GM23338 (cell line): ENCODE measurements around the gene SNHG17. TPM values are rescaled to one million over a fixed set of nuclear protein-coding genes. Genes with fewer than 3 reads are reported as not detected.

Experiments used
- ATAC-seq: fragments of 200-7000 bp; cut with Tn5 transposase; 3 replicates; pipeline ENCODE4 v1.9.1; 2020
- DNase-seq: peaks from one replicate; pipeline ENCODE4 v3.0.0-alpha.2; 2015; ENCODE audit warnings: low spot score
- H2AFZ ChIP-seq: fragments of 200-600 bp; sonication (generic); 2 replicates; pipeline ENCODE4 v1.8.0; 2016; ENCODE audit warnings: antibody characterized with exemption, mild to moderate bottlenecking, moderate library complexity
- H3F3A ChIP-seq: fragments of 200-600 bp; sonication (generic); replicated peaks from 2 replicates; pipeline ENCODE4 v1.8.0; 2017; ENCODE audit warnings: antibody characterized with exemption, mixed run types, low read depth
- H3K27ac ChIP-seq: fragments of 200-600 bp; sonication (generic); 2 replicates; pipeline ENCODE4 v1.6.1; 2016; ENCODE audit warnings: low read depth
- H3K27me3 ChIP-seq: fragments of 200-600 bp; sonication (generic); 2 replicates; pipeline ENCODE4 v1.8.0; 2016; ENCODE audit warnings: mild to moderate bottlenecking, mixed run types, moderate library complexity; ENCODE audit not compliant: insufficient read depth
- H3K36me3 ChIP-seq: fragments of 200-600 bp; sonication (generic); 2 replicates; pipeline ENCODE4 v1.8.0; 2016; ENCODE audit warnings: mild to moderate bottlenecking; ENCODE audit not compliant: insufficient read depth
- H3K4me1 ChIP-seq: fragments of 200-600 bp; sonication (generic); 2 replicates; pipeline ENCODE4 v1.8.0; 2016; ENCODE audit warnings: mild to moderate bottlenecking, moderate library complexity; ENCODE audit not compliant: insufficient read depth
- H3K4me2 ChIP-seq: fragments of 200-600 bp; sonication (generic); 2 replicates; pipeline ENCODE4 v1.7.1; 2017; ENCODE audit warnings: mixed run types
- H3K4me3 ChIP-seq: fragments of 200-600 bp; sonication (generic); 2 replicates; pipeline ENCODE4 v1.6.1; 2016; ENCODE audit warnings: mixed run types
- H3K79me2 ChIP-seq: fragments of 200-600 bp; sonication (generic); replicated peaks from 2 replicates; pipeline ENCODE4 v1.8.0; 2017; ENCODE audit warnings: mild to moderate bottlenecking; ENCODE audit not compliant: insufficient read depth
- H3K9me2 ChIP-seq: fragments of 200-600 bp; sonication (generic); 2 replicates; pipeline ENCODE4 v1.8.0; 2017; ENCODE audit not compliant: insufficient read depth
- H4K20me1 ChIP-seq: fragments of 200-600 bp; sonication (generic); replicated peaks from 2 replicates; pipeline ENCODE4 v1.8.0; 2017; ENCODE audit warnings: mild to moderate bottlenecking; ENCODE audit not compliant: insufficient read depth
- H3K27ac Mint-ChIP-seq: 2 replicates; pipeline ENCODE4 v1.8.0; 2020; ENCODE audit warnings: inconsistent platforms, mild to moderate bottlenecking, moderate library complexity, mixed read lengths
- H3K27me3 Mint-ChIP-seq: 3 replicates; pipeline ENCODE4 v1.8.0; 2022; ENCODE audit warnings: low read depth, mild to moderate bottlenecking, moderate library complexity, mixed read lengths, inconsistent platforms; ENCODE audit not compliant: insufficient read depth, poor library complexity
- H3K36me3 Mint-ChIP-seq: 3 replicates; pipeline ENCODE4 v1.8.0; 2021; ENCODE audit warnings: low read depth, mild to moderate bottlenecking, inconsistent platforms, moderate library complexity, mixed read lengths
- H3K4me1 Mint-ChIP-seq: 3 replicates; pipeline ENCODE4 v1.8.0; 2020; ENCODE audit warnings: mild to moderate bottlenecking, inconsistent platforms, mixed read lengths
- H3K4me3 Mint-ChIP-seq: 3 replicates; pipeline ENCODE4 v1.8.0; 2021; ENCODE audit warnings: moderate library complexity, mild to moderate bottlenecking, inconsistent platforms, mixed read lengths
- H3K9me3 Mint-ChIP-seq: 3 replicates; pipeline ENCODE4 v1.8.0; 2020; ENCODE audit warnings: moderate library complexity, mild to moderate bottlenecking, inconsistent platforms, mixed read lengths
- CTCF ChIP-seq, 2 experiments: fragments of 200-600 bp in 1 of 2; sonication (generic) in 1 of 2; conservative IDR thresholded peaks; 2 replicates each; pipeline versions ENCODE4 v1.5.1 to v1.6.1; 2016 to 2017; ENCODE audit warnings: antibody characterized with exemption in 2 of 2, low read depth in 2 of 2, mild to moderate bottlenecking in 2 of 2, moderate library complexity in 1 of 2
- polyA plus RNA-seq: library from polyadenylated mRNA; unstranded; fragments of >200 nt; fragmentation: Nextera tagmentation; extraction: Ambion mirVana; gene quantifications from 2 replicates; pipeline ENCODE4 v1.2.1, GENCODE V29; 2016
- total RNA-seq: library from RNA; depleted of rRNA; stranded (reverse); fragments of >200 nt; shearing (Covaris generic); gene quantifications from 2 replicates; pipeline ENCODE4 v1.2.3, GENCODE V29; 2014
- TF ChIP-seq, protein P1 (sequence below): fragments of 250-450 bp; sonication (Bioruptor Pico); IDR thresholded peaks from 2 replicates; pipeline ENCODE4 v1.5.0; 2020; ENCODE audit warnings: mild to moderate bottlenecking, moderate library complexity

Gene SNHG17
- total and polyA plus RNA-seq, 2 experiments from 2014 or later: 25.4 to 76.1 TPM

GRCh38 chr20:38423541-38423940 is 11.6 kb downstream of the SNHG17 start:
- peaks cover 59% of the 10 kb centered on the region for H3K79me2 ChIP-seq

More at GRCh38 chr20:38423541-38423940, 11.6 kb downstream of the SNHG17 start:
- H3K36me3 ChIP-seq: peaks cover 88% of the 10 kb centered on the region
- no peak overlapping the region for H3K4me3 ChIP-seq
- H3K4me1 Mint-ChIP-seq: peaks cover 3% of the 10 kb centered on the region
- no peak overlapping the region for H2AFZ ChIP-seq
- H3K9me2 ChIP-seq: no peaks in the 10 kb centered on the region
- peaks cover 47% of the 10 kb centered on the region for H3F3A ChIP-seq
- TF ChIP-seq, protein P1, sequence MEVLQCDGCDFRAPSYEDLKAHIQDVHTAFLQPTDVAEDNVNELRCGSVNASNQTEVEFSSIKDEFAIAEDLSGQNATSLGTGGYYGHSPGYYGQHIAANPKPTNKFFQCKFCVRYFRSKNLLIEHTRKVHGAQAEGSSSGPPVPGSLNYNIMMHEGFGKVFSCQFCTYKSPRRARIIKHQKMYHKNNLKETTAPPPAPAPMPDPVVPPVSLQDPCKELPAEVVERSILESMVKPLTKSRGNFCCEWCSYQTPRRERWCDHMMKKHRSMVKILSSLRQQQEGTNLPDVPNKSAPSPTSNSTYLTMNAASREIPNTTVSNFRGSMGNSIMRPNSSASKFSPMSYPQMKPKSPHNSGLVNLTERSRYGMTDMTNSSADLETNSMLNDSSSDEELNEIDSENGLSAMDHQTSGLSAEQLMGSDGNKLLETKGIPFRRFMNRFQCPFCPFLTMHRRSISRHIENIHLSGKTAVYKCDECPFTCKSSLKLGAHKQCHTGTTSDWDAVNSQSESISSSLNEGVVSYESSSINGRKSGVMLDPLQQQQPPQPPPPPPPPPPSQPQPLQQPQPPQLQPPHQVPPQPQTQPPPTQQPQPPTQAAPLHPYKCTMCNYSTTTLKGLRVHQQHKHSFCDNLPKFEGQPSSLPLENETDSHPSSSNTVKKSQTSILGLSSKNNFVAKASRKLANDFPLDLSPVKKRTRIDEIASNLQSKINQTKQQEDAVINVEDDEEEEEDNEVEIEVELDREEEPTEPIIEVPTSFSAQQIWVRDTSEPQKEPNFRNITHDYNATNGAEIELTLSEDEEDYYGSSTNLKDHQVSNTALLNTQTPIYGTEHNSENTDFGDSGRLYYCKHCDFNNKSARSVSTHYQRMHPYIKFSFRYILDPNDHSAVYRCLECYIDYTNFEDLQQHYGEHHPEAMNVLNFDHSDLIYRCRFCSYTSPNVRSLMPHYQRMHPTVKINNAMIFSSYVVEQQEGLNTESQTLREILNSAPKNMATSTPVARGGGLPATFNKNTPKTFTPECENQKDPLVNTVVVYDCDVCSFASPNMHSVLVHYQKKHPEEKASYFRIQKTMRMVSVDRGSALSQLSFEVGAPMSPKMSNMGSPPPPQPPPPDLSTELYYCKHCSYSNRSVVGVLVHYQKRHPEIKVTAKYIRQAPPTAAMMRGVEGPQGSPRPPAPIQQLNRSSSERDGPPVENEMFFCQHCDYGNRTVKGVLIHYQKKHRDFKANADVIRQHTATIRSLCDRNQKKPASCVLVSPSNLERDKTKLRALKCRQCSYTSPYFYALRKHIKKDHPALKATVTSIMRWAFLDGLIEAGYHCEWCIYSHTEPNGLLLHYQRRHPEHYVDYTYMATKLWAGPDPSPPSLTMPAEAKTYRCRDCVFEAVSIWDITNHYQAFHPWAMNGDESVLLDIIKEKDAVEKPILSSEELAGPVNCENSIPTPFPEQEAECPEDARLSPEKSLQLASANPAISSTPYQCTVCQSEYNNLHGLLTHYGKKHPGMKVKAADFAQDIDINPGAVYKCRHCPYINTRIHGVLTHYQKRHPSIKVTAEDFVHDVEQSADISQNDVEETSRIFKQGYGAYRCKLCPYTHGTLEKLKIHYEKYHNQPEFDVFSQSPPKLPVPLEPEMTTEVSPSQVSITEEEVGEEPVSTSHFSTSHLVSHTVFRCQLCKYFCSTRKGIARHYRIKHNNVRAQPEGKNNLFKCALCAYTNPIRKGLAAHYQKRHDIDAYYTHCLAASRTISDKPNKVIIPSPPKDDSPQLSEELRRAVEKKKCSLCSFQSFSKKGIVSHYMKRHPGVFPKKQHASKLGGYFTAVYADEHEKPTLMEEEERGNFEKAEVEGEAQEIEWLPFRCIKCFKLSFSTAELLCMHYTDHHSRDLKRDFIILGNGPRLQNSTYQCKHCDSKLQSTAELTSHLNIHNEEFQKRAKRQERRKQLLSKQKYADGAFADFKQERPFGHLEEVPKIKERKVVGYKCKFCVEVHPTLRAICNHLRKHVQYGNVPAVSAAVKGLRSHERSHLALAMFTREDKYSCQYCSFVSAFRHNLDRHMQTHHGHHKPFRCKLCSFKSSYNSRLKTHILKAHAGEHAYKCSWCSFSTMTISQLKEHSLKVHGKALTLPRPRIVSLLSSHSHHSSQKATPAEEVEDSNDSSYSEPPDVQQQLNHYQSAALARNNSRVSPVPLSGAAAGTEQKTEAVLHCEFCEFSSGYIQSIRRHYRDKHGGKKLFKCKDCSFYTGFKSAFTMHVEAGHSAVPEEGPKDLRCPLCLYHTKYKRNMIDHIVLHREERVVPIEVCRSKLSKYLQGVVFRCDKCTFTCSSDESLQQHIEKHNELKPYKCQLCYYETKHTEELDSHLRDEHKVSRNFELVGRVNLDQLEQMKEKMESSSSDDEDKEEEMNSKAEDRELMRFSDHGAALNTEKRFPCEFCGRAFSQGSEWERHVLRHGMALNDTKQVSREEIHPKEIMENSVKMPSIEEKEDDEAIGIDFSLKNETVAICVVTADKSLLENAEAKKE (CRISPR knock-in tag): no peak
- TF ChIP-seq CTCF (conservative IDR thresholded peaks at IDR 0.05; ENCODE audit: low read depth in 2 of 2): no peak
- no peak overlapping the region for H3K27ac ChIP-seq
- H3K4me2 ChIP-seq: no peak overlapping the region
- no peak overlapping the region for H3K4me3 Mint-ChIP-seq
- ATAC-seq (no peak), DNase-seq (no peak)
- no peaks in the 10 kb centered on the region for H3K9me3 Mint-ChIP-seq
- H3K36me3 Mint-ChIP-seq: peaks cover 100% of the 10 kb centered on the region
- H3K27ac Mint-ChIP-seq: no peak overlapping the region
- no peaks in the 10 kb centered on the region for H3K4me1 ChIP-seq
- H3K27me3 Mint-ChIP-seq: peaks cover 23% of the 10 kb centered on the region
- no peaks in the 10 kb centered on the region for H3K27me3 ChIP-seq
- peaks cover 57% of the 10 kb centered on the region for H4K20me1 ChIP-seq
